Esophagus muscularis mucosa (tissue), 4 donors: ENCODE measurements around the gene GATM.

ENCODE experiments used
- CTCF ChIP-seq, 3 experiments: fragments of 200-600 bp in 2 of 3; fragments of 450-650 bp in 1 of 3; sonication (generic) in 2 of 3; IDR thresholded peaks; one replicate each; pipeline ENCODE4 v1.5.1; 2017 to 2019; ENCODE audit warnings: antibody characterized with exemption in 3 of 3, mild to moderate bottlenecking in 2 of 3, moderate library complexity in 1 of 3
- EP300 ChIP-seq: sonication (generic); formaldehyde crosslinking; IDR thresholded peaks from one replicate; pipeline ENCODE4 v1.6.1; 2017; ENCODE audit warnings: antibody characterized with exemption
- POLR2A ChIP-seq: fragments of 450-650 bp; IDR thresholded peaks from one replicate; pipeline ENCODE4 v1.6.1; 2017; ENCODE audit warnings: antibody characterized with exemption, moderate library complexity, mild to moderate bottlenecking, low read depth

GRCh38 chr15:45385590-45385989 is 7.2 kb upstream of the GATM start:
- TF ChIP-seq CTCF (IDR thresholded peaks at IDR 0.05) (no peak), POLR2A (no peak), EP300 (no peak)
